ENCODE results near the gene HOMER3.
A peak's percentile ranks its signal among the peaks of the same experiment; 100 is the strongest.

The HOMER3 gene

GRCh38 chr19:18964121-18964520, 23.1 kb upstream of the HOMER3 start:
- Histone ChIP-seq H3K4me2 (ENCODE audit: low read length) (no peak overlapping the region), H3K4ac (ENCODE audit: low read depth, low read length) (no peak overlapping the region), H2BK5ac (ENCODE audit: low read length) (no peak overlapping the region), H3K36me3 (ENCODE audit: control insufficient read depth, insufficient read depth, low read length) (no peaks in the 10 kb centered on the region), H3K56ac (ENCODE audit: low read length) (no peak overlapping the region), H4K5ac (ENCODE audit: low read length) (no peak overlapping the region), H2BK120ac (ENCODE audit: low read depth, low read length) (no peak overlapping the region), H3K27me3 (ENCODE audit: insufficient read depth, low read length, poor library complexity) (no peaks in the 10 kb centered on the region), H4K8ac (ENCODE audit: low read depth, low read length) (no peak overlapping the region), H3K23ac (ENCODE audit: low read length) (no peak overlapping the region), H2BK15ac (replicated peaks; ENCODE audit: low read depth) (no peak overlapping the region), H3K4me3 (ENCODE audit: low read length) (no peak overlapping the region), H3K27ac (ENCODE audit: low read depth, low read length) (no peak overlapping the region), H3K79me1 (ENCODE audit: low read length) (no peaks in the 10 kb centered on the region), H3K79me2 (ENCODE audit: control insufficient read depth, insufficient read depth, low read length) (no peaks in the 10 kb centered on the region), H3K4me1 (ENCODE audit: control insufficient read depth, low read depth, low read length) (no peaks in the 10 kb centered on the region), H3K18ac (ENCODE audit: low read length) (no peak overlapping the region), H3K9ac (ENCODE audit: low read length) (no peak overlapping the region), H2AK5ac (ENCODE audit: low read length) (no peak overlapping the region)
- no CpG with 5 or more reads among the region's 9 CpGs for WGBS (ENCODE audit: extremely low coverage, insufficient coverage, low lambda C conversion rate)
- no peak for DNase-seq

GRCh38 chr19:18961767-18962620, 21.0 kb upstream of the HOMER3 start:
- H2BK15ac ChIP-seq (replicated peaks; ENCODE audit: low read depth): no peak overlapping the region
- H4K5ac ChIP-seq (ENCODE audit: low read length): no peak overlapping the region
- no peak overlapping the region for H3K4ac ChIP-seq (ENCODE audit: low read depth, low read length)
- no peaks in the 10 kb centered on the region for H3K79me2 ChIP-seq (ENCODE audit: control insufficient read depth, insufficient read depth, low read length)
- no peak overlapping the region for H3K18ac ChIP-seq (ENCODE audit: low read length)
- H3K23ac ChIP-seq (ENCODE audit: low read length): no peak overlapping the region
- no peaks in the 10 kb centered on the region for H3K4me1 ChIP-seq (ENCODE audit: control insufficient read depth, low read depth, low read length)
- no peak overlapping the region for H3K4me3 ChIP-seq (ENCODE audit: low read length)
- no peak overlapping the region for H2BK5ac ChIP-seq (ENCODE audit: low read length)
- H3K56ac ChIP-seq (ENCODE audit: low read length): no peak overlapping the region
- no peaks in the 10 kb centered on the region for H3K79me1 ChIP-seq (ENCODE audit: low read length)
- H3K27ac ChIP-seq (ENCODE audit: low read depth, low read length): no peak overlapping the region
- H3K27me3 ChIP-seq (ENCODE audit: insufficient read depth, low read length, poor library complexity): no peaks in the 10 kb centered on the region
- no peak overlapping the region for H4K8ac ChIP-seq (ENCODE audit: low read depth, low read length)
- H2AK5ac ChIP-seq (ENCODE audit: low read length): no peak overlapping the region
- WGBS (ENCODE audit: extremely low coverage, insufficient coverage, low lambda C conversion rate): no CpG with 5 or more reads among the region's 26 CpGs
- H3K36me3 ChIP-seq (ENCODE audit: control insufficient read depth, insufficient read depth, low read length): no peaks in the 10 kb centered on the region
- no peak overlapping the region for H3K4me2 ChIP-seq (ENCODE audit: low read length)
- no peak overlapping the region for H2BK120ac ChIP-seq (ENCODE audit: low read depth, low read length)
- peak; percentile 82 for DNase-seq
- H3K9ac ChIP-seq (ENCODE audit: low read length): no peak overlapping the region

GRCh38 chr19:18960370-18960769, 19.4 kb upstream of the HOMER3 start:
- Histone ChIP-seq H4K5ac (ENCODE audit: low read length) (no peak overlapping the region), H3K23ac (ENCODE audit: low read length) (no peak overlapping the region), H3K4me1 (ENCODE audit: control insufficient read depth, low read depth, low read length) (no peaks in the 10 kb centered on the region), H3K18ac (ENCODE audit: low read length) (no peak overlapping the region), H2AK5ac (ENCODE audit: low read length) (no peak overlapping the region), H3K9ac (ENCODE audit: low read length) (no peak overlapping the region), H3K79me1 (ENCODE audit: low read length) (no peaks in the 10 kb centered on the region), H3K36me3 (ENCODE audit: control insufficient read depth, insufficient read depth, low read length) (no peaks in the 10 kb centered on the region), H2BK5ac (ENCODE audit: low read length) (no peak overlapping the region), H3K27ac (ENCODE audit: low read depth, low read length) (no peak overlapping the region), H3K4me2 (ENCODE audit: low read length) (no peak overlapping the region), H3K56ac (ENCODE audit: low read length) (no peak overlapping the region), H3K79me2 (ENCODE audit: control insufficient read depth, insufficient read depth, low read length) (no peaks in the 10 kb centered on the region), H2BK120ac (ENCODE audit: low read depth, low read length) (no peak overlapping the region), H3K4me3 (ENCODE audit: low read length) (no peak overlapping the region), H4K8ac (ENCODE audit: low read depth, low read length) (no peak overlapping the region), H2BK15ac (replicated peaks; ENCODE audit: low read depth) (no peak overlapping the region), H3K4ac (ENCODE audit: low read depth, low read length) (no peak overlapping the region), H3K27me3 (ENCODE audit: insufficient read depth, low read length, poor library complexity) (no peaks in the 10 kb centered on the region)
- WGBS (ENCODE audit: extremely low coverage, insufficient coverage, low lambda C conversion rate): no CpG with 5 or more reads among the region's 4 CpGs
- no peak for DNase-seq

GRCh38 chr19:18955042-18955441, 14.0 kb upstream of the HOMER3 start:
- Histone ChIP-seq H3K23ac (ENCODE audit: low read length) (no peak overlapping the region), H3K79me1 (ENCODE audit: low read length) (no peaks in the 10 kb centered on the region), H3K18ac (ENCODE audit: low read length) (no peak overlapping the region), H3K36me3 (ENCODE audit: control insufficient read depth, insufficient read depth, low read length) (no peaks in the 10 kb centered on the region), H3K56ac (ENCODE audit: low read length) (no peak overlapping the region), H2BK120ac (ENCODE audit: low read depth, low read length) (no peak overlapping the region), H2AK5ac (ENCODE audit: low read length) (no peak overlapping the region), H3K4me2 (ENCODE audit: low read length) (no peak overlapping the region), H3K4ac (ENCODE audit: low read depth, low read length) (no peak overlapping the region), H2BK5ac (ENCODE audit: low read length) (no peak overlapping the region), H3K4me3 (ENCODE audit: low read length) (no peak overlapping the region), H3K9ac (ENCODE audit: low read length) (no peak overlapping the region), H2BK15ac (replicated peaks; ENCODE audit: low read depth) (no peak overlapping the region), H3K79me2 (ENCODE audit: control insufficient read depth, insufficient read depth, low read length) (no peaks in the 10 kb centered on the region), H3K27ac (ENCODE audit: low read depth, low read length) (no peak overlapping the region), H3K27me3 (ENCODE audit: insufficient read depth, low read length, poor library complexity) (no peaks in the 10 kb centered on the region), H4K8ac (ENCODE audit: low read depth, low read length) (no peak overlapping the region), H4K5ac (ENCODE audit: low read length) (no peak overlapping the region), H3K4me1 (ENCODE audit: control insufficient read depth, low read depth, low read length) (no peaks in the 10 kb centered on the region)
- DNase-seq: no peak
- 100% methylated on average over 2 of the region's 2 CpGs for WGBS (ENCODE audit: extremely low coverage, insufficient coverage, low lambda C conversion rate)

GRCh38 chr19:18954094-18954493, 13.1 kb upstream of the HOMER3 start:
- H3K27me3 ChIP-seq (ENCODE audit: insufficient read depth, low read length, poor library complexity): no peaks in the 10 kb centered on the region

More at GRCh38 chr19:18954094-18954493, 13.1 kb upstream of the HOMER3 start:
- H3K56ac ChIP-seq (ENCODE audit: low read length): no peak overlapping the region
- no peak overlapping the region for H3K4me2 ChIP-seq (ENCODE audit: low read length)
- H2BK120ac ChIP-seq (ENCODE audit: low read depth, low read length): no peak overlapping the region
- no peak for DNase-seq
- no peak overlapping the region for H3K23ac ChIP-seq (ENCODE audit: low read length)
- no peak overlapping the region for H2BK15ac ChIP-seq (replicated peaks; ENCODE audit: low read depth)
- no peak overlapping the region for H3K4ac ChIP-seq (ENCODE audit: low read depth, low read length)
- H4K5ac ChIP-seq (ENCODE audit: low read length): no peak overlapping the region
- H3K4me3 ChIP-seq (ENCODE audit: low read length): no peak overlapping the region
- H3K79me1 ChIP-seq (ENCODE audit: low read length): no peaks in the 10 kb centered on the region
- H3K9ac ChIP-seq (ENCODE audit: low read length): no peak overlapping the region
- H3K36me3 ChIP-seq (ENCODE audit: control insufficient read depth, insufficient read depth, low read length): no peaks in the 10 kb centered on the region
- WGBS (ENCODE audit: extremely low coverage, insufficient coverage, low lambda C conversion rate): 100% methylated on average over 1 of the region's 3 CpGs
- no peaks in the 10 kb centered on the region for H3K4me1 ChIP-seq (ENCODE audit: control insufficient read depth, low read depth, low read length)
- no peak overlapping the region for H2AK5ac ChIP-seq (ENCODE audit: low read length)
- H2BK5ac ChIP-seq (ENCODE audit: low read length): no peak overlapping the region
- H4K8ac ChIP-seq (ENCODE audit: low read depth, low read length): no peak overlapping the region
- no peak overlapping the region for H3K18ac ChIP-seq (ENCODE audit: low read length)
- no peak overlapping the region for H3K27ac ChIP-seq (ENCODE audit: low read depth, low read length)
- H3K79me2 ChIP-seq (ENCODE audit: control insufficient read depth, insufficient read depth, low read length): no peaks in the 10 kb centered on the region

Measured in mesendoderm (in vitro differentiated cells).